HG03520 (cell line): ENCODE measurements around the gene MARCHF11.
A peak's percentile ranks its signal among the peaks of the same experiment; 100 is the strongest.

Source experiments
- ATAC-seq: cut with Tn5 transposase; IDR thresholded peaks from one replicate; pipeline ENCODE4 v1.9.1; 2021; ENCODE audit warnings: mild to moderate bottlenecking, moderate library complexity; ENCODE audit not compliant: unreplicated experiment

Gene MARCHF11

GRCh38 chr5:16179511-16179935, at the start of gene MARCHF11:
Gene MARCHF11, minus strand, starts transcription at chr5:16179791. Its CDS starts 216 bp downstream, at chr5:16179575.
- no peak for ATAC-seq

GRCh38 chr5:16225927-16226326, 46.3 kb upstream of the MARCHF11 start:
- no peak for ATAC-seq

- no peak for ATAC-seq
Measured at GRCh38 chr5:16192311-16192710, 12.7 kb upstream of the MARCHF11 start.

- ATAC-seq = no peak
Measured at GRCh38 chr5:16180789-16181082, 1.1 kb upstream of the MARCHF11 start.

GRCh38 chr5:16179936-16180788, 571 bp upstream of the MARCHF11 start:
- no peak for ATAC-seq

GRCh38 chr5:16178745-16179372, 732 bp downstream of the MARCHF11 start:
- no peak for ATAC-seq

- ATAC-seq = no peak
Measured at GRCh38 chr5:16169550-16169949, 10.0 kb downstream of the MARCHF11 start.

- peak; percentile 71 for ATAC-seq
Measured at GRCh38 chr5:16160706-16161105, 18.9 kb downstream of the MARCHF11 start.

GRCh38 chr5:16159636-16160035, 20.0 kb downstream of the MARCHF11 start:
- ATAC-seq = no peak

- ATAC-seq = no peak
Measured at GRCh38 chr5:16156152-16156551, 23.4 kb downstream of the MARCHF11 start.

- no peak for ATAC-seq
Measured at GRCh38 chr5:16152601-16153568, 26.7 kb downstream of the MARCHF11 start.

GRCh38 chr5:16149621-16150020, 30.0 kb downstream of the MARCHF11 start:
- ATAC-seq = no peak

- no peak for ATAC-seq
Measured at GRCh38 chr5:16147179-16147900, 32.3 kb downstream of the MARCHF11 start.

- ATAC-seq = no peak
Measured at GRCh38 chr5:16144416-16144815, 35.2 kb downstream of the MARCHF11 start.

- ATAC-seq = no peak
Measured at GRCh38 chr5:16143361-16144049, 36.1 kb downstream of the MARCHF11 start.

- no peak for ATAC-seq
Measured at GRCh38 chr5:16140944-16141343, 38.6 kb downstream of the MARCHF11 start.

- no peak for ATAC-seq
Measured at GRCh38 chr5:16140417-16140816, 39.2 kb downstream of the MARCHF11 start.

GRCh38 chr5:16137177-16137576, 42.4 kb downstream of the MARCHF11 start:
- no peak for ATAC-seq

- ATAC-seq = no peak
Measured at GRCh38 chr5:16135506-16135905, 44.1 kb downstream of the MARCHF11 start.

GRCh38 chr5:16135003-16135402, 44.6 kb downstream of the MARCHF11 start:
- no peak for ATAC-seq
